Spleen (tissue), 11 donors: Measurements from ENCODE around the gene OR2T2. TPM values are rescaled to one million over a fixed set of nuclear protein-coding genes. Genes with fewer than 3 reads are reported as not detected.
"Not testable (repeated sequence)": the region's sequence is repeated elsewhere in the genome, so short reads cannot be mapped to it uniquely, and the experiment has no call there.

Experiments used
- DNase-seq: peaks from one replicate; pipeline ENCODE4 v3.0.0-alpha.2; 2020
- H3K27ac ChIP-seq, 8 donors: fragments of 200-600 bp; sonication (generic) in 7 of 8; 1 replicate in 4 of 8; 2 replicates in 4 of 8; pipeline versions ENCODE4 v1.5.0 to v1.8.0; 2016 to 2021; ENCODE audit warnings: inconsistent platforms in 4 of 8, mild to moderate bottlenecking in 4 of 8, moderate library complexity in 1 of 8
- H3K27me3 ChIP-seq, 7 donors: fragments of 200-600 bp; sonication (generic) in 6 of 7; replicated peaks in 1 of 7; 1 replicate in 4 of 7; 2 replicates in 3 of 7; pipeline versions ENCODE4 v1.5.0 to v1.8.0; 2016 to 2021; ENCODE audit warnings: inconsistent platforms in 3 of 7, mild to moderate bottlenecking in 1 of 7
- H3K36me3 ChIP-seq, 6 donors: fragments of 200-600 bp; sonication (generic) in 5 of 6; 1 replicate in 4 of 6; 2 replicates in 2 of 6; pipeline versions ENCODE4 v1.5.0 to v1.8.0; 2016 to 2021; ENCODE audit warnings: inconsistent platforms in 2 of 6
- H3K4me1 ChIP-seq, 6 donors: fragments of 200-600 bp; sonication (generic) in 5 of 6; 1 replicate in 3 of 6; 2 replicates in 3 of 6; pipeline versions ENCODE4 v1.5.0 to v1.8.0; 2016 to 2021; ENCODE audit warnings: inconsistent platforms in 3 of 6
- H3K4me3 ChIP-seq, 8 donors: fragments of 200-600 bp; sonication (generic) in 7 of 8; 1 replicate in 4 of 8; 2 replicates in 4 of 8; pipeline versions ENCODE4 v1.5.0 to v1.8.0; 2016 to 2021; ENCODE audit warnings: inconsistent platforms in 4 of 8, mild to moderate bottlenecking in 4 of 8, moderate library complexity in 2 of 8
- H3K9me3 ChIP-seq, 8 donors: fragments of 200-600 bp; sonication (generic) in 7 of 8; 1 replicate in 4 of 8; 2 replicates in 4 of 8; pipeline versions ENCODE4 v1.5.0 to v1.8.0; 2016 to 2021; ENCODE audit warnings: inconsistent platforms in 4 of 8
- CTCF ChIP-seq, 11 experiments: fragments of 200-600 bp in 7 of 11; fragments of 450-650 bp in 4 of 11; sonication (generic) in 4 of 11; IDR thresholded peaks in 8 of 11; conservative IDR thresholded peaks in 3 of 11; 1 replicate in 7 of 11; 2 replicates in 4 of 11; pipeline versions ENCODE4 v1.4.0 to v1.8.0; 2016 to 2021; ENCODE audit warnings: antibody characterized with exemption in 11 of 11, inconsistent platforms in 4 of 11, mild to moderate bottlenecking in 1 of 11
- POLR2A ChIP-seq, 3 donors: fragments of 450-650 bp; IDR thresholded peaks; one replicate each; pipeline ENCODE4 v1.5.1; 2017; ENCODE audit warnings: antibody characterized with exemption in 3 of 3, mild to moderate bottlenecking in 1 of 3
- POLR2AphosphoS5 ChIP-seq, 3 donors: sonication (generic); formaldehyde crosslinking; IDR thresholded peaks; one replicate each; pipeline ENCODE4 v1.5.1; 2017; ENCODE audit warnings: antibody characterized with exemption in 3 of 3
- WGBS, 5 donors: extraction: QIAGEN DNeasy Blood & Tissue Kit in 3 of 5; methylation state at CpG; one replicate each; pipeline versions ENCODE4 v1.1.5 to v1.1.7; 2013 to 2018; 5-methylcytosine and 5-hydroxymethylcytosine counted together
- intact Hi-C: fragments of 100-400 bp; cut with DNase I; formaldehyde crosslinking; loops from one replicate; pipeline ENCODE4 v1.15.0; 2023; ENCODE audit warnings: low total_unique reads
- polyA plus RNA-seq, 3 donors: library from polyadenylated mRNA; stranded (reverse); fragments of 200-250 nt; gene quantifications; one replicate each; pipeline ENCODE4 v1.2.1, GENCODE V29; 2013
- total RNA-seq, 7 donors: library from RNA; depleted of rRNA in 3 of 7; stranded (reverse); fragments of >200 nt in 3 of 7; fragmentation: NEBNext Ultra II Directional in 4 of 7; extraction: Animal tissue kit (Norgen Biotek cat#: 25700) in 4 of 7; gene quantifications; one replicate each; pipeline versions ENCODE4 v1.1.0 to v1.2.1, GENCODE V29; 2016 to 2021
- donor health status: healthy with polysubstance abuse.
- donor health status: DM: no; HTN: no; CAD: no; lungs with moderate emphysema.
- donor health status: DM: no; HTN: no; CAD: no.
- donor health status: Bipolar disorder and iron deficiency.
- donor health status: healthy.
- donor health status: DM: no; HTN: no; CAD: no.
- donor health status: DM: yes; HTN: yes; CAD: no.

The OR2T2 gene
- total and polyA plus RNA-seq, 10 donors: 0.26 to 1.0 (median 0.51) TPM; not detected in 3

- H3K4me1 ChIP-seq, H3K4me3 ChIP-seq, H3K27me3 ChIP-seq, intact Hi-C loops, H3K9me3 ChIP-seq, DNase-seq, H3K27ac ChIP-seq, H3K36me3 ChIP-seq: not testable (repeated sequence)
- WGBS, 5 donors: 70 to 100% (median 78%) methylated on average over 1 to 3 of the region's 4 CpGs
These were observed 9.6 kb downstream of the OR2T2 start for GRCh38 chr1:248455045-248455444.

GRCh38 chr1:248456635-248457034 is 11.2 kb downstream of the OR2T2 start:
- intact Hi-C loops, H3K4me1 ChIP-seq: not testable (repeated sequence)
- no CpG with 5 or more reads among the region's 2 CpGs for WGBS, 5 donors

GRCh38 chr1:248459117-248459516 is 13.7 kb downstream of the OR2T2 start:
- DNase-seq, intact Hi-C loops, H3K4me3 ChIP-seq, H3K27me3 ChIP-seq, H3K36me3 ChIP-seq, H3K4me1 ChIP-seq, H3K9me3 ChIP-seq, H3K27ac ChIP-seq: not testable (repeated sequence)
- WGBS, 5 donors: 70 to 84% (median 75%) methylated on average over 7 of the region's 7 CpGs

More at GRCh38 chr1:248456635-248457034, 11.2 kb downstream of the OR2T2 start:
- not testable (repeated sequence) for H3K4me3 ChIP-seq, H3K27me3 ChIP-seq, H3K36me3 ChIP-seq, DNase-seq, H3K9me3 ChIP-seq, H3K27ac ChIP-seq

- H3K27me3 ChIP-seq: no peaks in the 10 kb centered on the region
- TF ChIP-seq POLR2A (IDR thresholded peaks at IDR 0.05) (no peak), CTCF (IDR thresholded peaks at IDR 0.05 in 8 of 11, conservative IDR thresholded peaks at IDR 0.05 in 3 of 11) (no peak), POLR2AphosphoS5 (IDR thresholded peaks at IDR 0.05) (no peak)
- H3K36me3 ChIP-seq: no peaks in the 10 kb centered on the region
- WGBS, 5 donors: 85 to 94% (median 85%) methylated on average over 4 of the region's 4 CpGs
- no peak overlapping the region for H3K4me3 ChIP-seq
- no peak for DNase-seq
- no peaks in the 10 kb centered on the region for H3K4me1 ChIP-seq
- intact Hi-C loops: no loop called here
- no peaks in the 10 kb centered on the region for H3K9me3 ChIP-seq
- H3K27ac ChIP-seq: no peak overlapping the region
These were observed 25.7 kb downstream of the OR2T2 start for GRCh38 chr1:248471154-248471553.

GRCh38 chr1:248472111-248472510 is 26.7 kb downstream of the OR2T2 start:
- H3K4me1 ChIP-seq, intact Hi-C loops, DNase-seq, H3K36me3 ChIP-seq, H3K4me3 ChIP-seq, H3K27me3 ChIP-seq, H3K9me3 ChIP-seq, H3K27ac ChIP-seq: not testable (repeated sequence)
- WGBS, 5 donors: 64 to 74% (median 71%) methylated on average over 2 of the region's 2 CpGs

GRCh38 chr1:248473051-248473450 is 27.6 kb downstream of the OR2T2 start, which contains the start of gene OR2T3:
Gene OR2T3, plus strand, starts transcription at chr1:248473351. Its CDS starts 0 bp downstream, at chr1:248473351.
- H3K36me3 ChIP-seq, H3K4me3 ChIP-seq, intact Hi-C loops, H3K27me3 ChIP-seq, H3K9me3 ChIP-seq, DNase-seq, H3K27ac ChIP-seq, H3K4me1 ChIP-seq: not testable (repeated sequence)
- 69 to 93% (median 88%) methylated on average over 1 to 2 of the region's 2 CpGs for WGBS, 5 donors

DNA sequence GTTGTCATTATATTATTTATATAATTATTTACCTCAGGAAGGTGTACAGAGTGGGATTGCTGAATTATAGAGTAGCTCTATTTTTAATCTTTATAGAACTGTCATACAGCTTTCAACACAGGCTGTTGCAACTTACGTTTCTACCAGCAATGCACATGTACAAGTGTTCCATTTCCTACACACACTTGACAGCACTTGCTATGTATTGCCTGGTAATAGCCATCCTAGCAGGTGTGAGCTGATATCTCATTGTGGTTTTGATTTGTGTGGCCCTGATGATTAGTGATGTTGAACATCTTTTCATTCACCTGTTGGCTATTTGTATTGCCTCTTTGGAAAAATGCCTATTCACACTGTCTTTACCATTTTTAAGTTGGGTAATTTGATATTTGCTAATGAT is 30.2 kb downstream of the OR2T2 start:
- intact Hi-C loops, DNase-seq, H3K4me1 ChIP-seq: not testable (repeated sequence)

DNA sequence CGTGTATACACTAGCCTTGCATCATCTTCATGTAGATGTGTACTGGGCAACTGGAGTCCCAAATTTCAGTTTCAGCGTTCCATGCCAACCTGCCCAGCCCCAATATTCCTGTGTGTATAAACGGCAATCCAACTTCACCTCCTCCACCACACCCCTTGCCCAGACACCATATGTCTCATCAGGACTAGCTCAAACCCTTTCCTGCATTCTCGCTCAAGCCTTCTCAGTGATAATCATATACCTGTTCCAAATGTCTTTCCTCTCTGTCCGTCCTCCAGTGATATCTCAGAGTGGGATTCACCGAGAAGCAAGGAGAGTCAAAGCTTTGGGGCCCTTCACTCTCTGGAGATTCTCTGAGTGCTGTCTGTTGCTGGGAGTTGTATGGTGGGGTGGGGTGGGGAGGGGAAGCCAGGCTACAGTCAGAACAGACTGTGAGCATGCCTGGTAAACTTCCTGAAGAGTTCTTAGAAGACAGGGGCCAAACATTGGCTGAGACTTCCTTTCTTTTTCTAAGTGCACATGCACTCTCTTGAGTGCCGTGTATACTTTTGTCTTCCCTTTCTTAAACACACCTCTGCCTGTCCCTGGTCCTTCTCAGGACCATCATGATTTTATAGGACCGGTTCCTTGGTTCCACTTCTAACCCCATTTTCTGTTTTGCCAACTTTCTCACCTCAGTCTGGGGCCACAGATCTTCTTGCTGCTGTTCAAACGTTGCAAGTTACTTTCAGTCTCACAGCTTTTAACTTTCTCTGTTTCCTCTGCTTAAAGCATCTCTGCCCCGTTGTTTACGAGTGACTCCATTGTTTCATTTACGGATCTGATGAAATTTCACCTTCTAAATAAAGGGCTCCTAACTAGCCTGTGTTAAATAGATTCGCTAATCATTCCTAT is 36.5 kb downstream of the OR2T2 start:
- H3K36me3 ChIP-seq, DNase-seq, H3K27me3 ChIP-seq, intact Hi-C loops, H3K4me3 ChIP-seq, H3K9me3 ChIP-seq: not testable (repeated sequence)
- WGBS, 5 donors: 50 to 64% (median 60%) methylated on average over 12 to 13 of the region's 13 CpGs
- H3K27ac ChIP-seq: peak overlapping the region in 1 of 8 donors; percentile 40
- H3K4me1 ChIP-seq: peaks cover 0 to 10% (median 0%) of the 10 kb centered on the region in 6 donors

More for the DNA sequence above, 30.2 kb downstream of the OR2T2 start:
- no CpG with 5 or more reads among the region's 1 CpG for WGBS, 5 donors
- H3K4me3 ChIP-seq, H3K27me3 ChIP-seq, H3K36me3 ChIP-seq, H3K27ac ChIP-seq, H3K9me3 ChIP-seq: not testable (repeated sequence)

- H3K4me1 ChIP-seq, H3K27me3 ChIP-seq, H3K36me3 ChIP-seq, H3K27ac ChIP-seq, intact Hi-C loops, DNase-seq, H3K9me3 ChIP-seq, H3K4me3 ChIP-seq: not testable (repeated sequence)
- 83 to 94% (median 91%) methylated on average over 3 to 5 of the region's 6 CpGs for WGBS, 5 donors
These were observed 42.9 kb downstream of the OR2T2 start, which contains the start of gene OR2T5 for GRCh38 chr1:248488289-248488688. Gene OR2T5, plus strand, starts transcription at chr1:248488589. Its CDS starts 0 bp downstream, at chr1:248488589.

GRCh38 chr1:248496661-248497060 is 51.2 kb downstream of the OR2T2 start:
- no CpG with 5 or more reads among the region's 5 CpGs for WGBS, 5 donors
- H3K36me3 ChIP-seq, intact Hi-C loops, H3K4me1 ChIP-seq, H3K4me3 ChIP-seq, H3K27ac ChIP-seq, H3K9me3 ChIP-seq, H3K27me3 ChIP-seq, DNase-seq: not testable (repeated sequence)
